Right renal cortex interstitium (tissue), 3 donors: ENCODE results near the gene ALDH7A1. TPM values are rescaled to one million over a fixed set of nuclear protein-coding genes. Genes with fewer than 3 reads are reported as not detected.
"Not testable (repeated sequence)": the region's sequence is repeated elsewhere in the genome, so short reads cannot be mapped to it uniquely, and the experiment has no call there.

Experiments
- DNase-seq, 3 donors: peaks; one replicate each; pipeline ENCODE4 v3.0.0-alpha.2; 2013; ENCODE audit warnings: low read depth in 3 of 3, low spot score in 2 of 3
- polyA plus RNA-seq, 3 donors: library from polyadenylated mRNA; unstranded; fragments of 120-200 nt; gene quantifications; one replicate each; pipeline ENCODE4 v1.2.1, GENCODE V29; 2013; ENCODE audit not compliant: insufficient read length in 3 of 3

ALDH7A1 gene
- polyA plus RNA-seq, 3 donors, result 165 to 186 (median 172) TPM

- no peak for DNase-seq
Measured at GRCh38 chr5:126536874-126537273, 58.1 kb downstream of the ALDH7A1 start.

- no peak for DNase-seq
Measured at GRCh38 chr5:126535856-126536545, 59.0 kb downstream of the ALDH7A1 start.

- DNase-seq, result no peak
Measured at GRCh38 chr5:126534553-126534952, 60.5 kb downstream of the ALDH7A1 start.

GRCh38 chr5:126531543-126532120 lies 63.4 kb downstream of the ALDH7A1 start:
- no peak for DNase-seq

GRCh38 chr5:126527892-126528291 lies 67.1 kb downstream of the ALDH7A1 start:
- no peak for DNase-seq

GRCh38 chr5:126527158-126527557 lies 67.9 kb downstream of the ALDH7A1 start:
- no peak for DNase-seq

- DNase-seq, result no peak
Measured at GRCh38 chr5:126526493-126526892, 68.5 kb downstream of the ALDH7A1 start.

- DNase-seq, result no peak
Measured at GRCh38 chr5:126525630-126526245, 69.3 kb downstream of the ALDH7A1 start.

- no peak for DNase-seq
Measured at GRCh38 chr5:126523818-126524510, 71.1 kb downstream of the ALDH7A1 start.

GRCh38 chr5:126521130-126521529 lies 73.9 kb downstream of the ALDH7A1 start:
- DNase-seq, result no peak

GRCh38 chr5:126520593-126520953 lies 74.4 kb downstream of the ALDH7A1 start:
- DNase-seq, result no peak

- no peak for DNase-seq
Measured at GRCh38 chr5:126519637-126520592, 75.1 kb downstream of the ALDH7A1 start.

GRCh38 chr5:126519223-126519622 lies 75.8 kb downstream of the ALDH7A1 start:
- not testable (repeated sequence) for DNase-seq

- DNase-seq, result no peak
Measured at GRCh38 chr5:126516852-126517251, 78.2 kb downstream of the ALDH7A1 start.

GRCh38 chr5:126516133-126516532 lies 78.9 kb downstream of the ALDH7A1 start:
- DNase-seq, result no peak

- DNase-seq, result no peak
Measured at GRCh38 chr5:126515337-126515736, 79.7 kb downstream of the ALDH7A1 start.

- DNase-seq, result no peak
Measured at GRCh38 chr5:126514558-126515141, 80.4 kb downstream of the ALDH7A1 start.

GRCh38 chr5:126514131-126514557 lies 80.9 kb downstream of the ALDH7A1 start:
- no peak for DNase-seq

GRCh38 chr5:126513703-126514102 lies 81.3 kb downstream of the ALDH7A1 start:
- no peak for DNase-seq

- DNase-seq, result no peak
Measured at GRCh38 chr5:126513302-126513701, 81.7 kb downstream of the ALDH7A1 start.
